HG03039 (cell line): ENCODE results near the gene CRHR2.
"Not testable (repeated sequence)": the region's sequence is repeated elsewhere in the genome, so short reads cannot be mapped to it uniquely, and the experiment has no call there.

Experiments
- ATAC-seq: cut with Tn5 transposase; IDR thresholded peaks from one replicate; pipeline ENCODE4 v1.9.1; 2021; ENCODE audit warnings: mild to moderate bottlenecking, moderate library complexity; ENCODE audit not compliant: unreplicated experiment

The CRHR2 gene

DNA sequence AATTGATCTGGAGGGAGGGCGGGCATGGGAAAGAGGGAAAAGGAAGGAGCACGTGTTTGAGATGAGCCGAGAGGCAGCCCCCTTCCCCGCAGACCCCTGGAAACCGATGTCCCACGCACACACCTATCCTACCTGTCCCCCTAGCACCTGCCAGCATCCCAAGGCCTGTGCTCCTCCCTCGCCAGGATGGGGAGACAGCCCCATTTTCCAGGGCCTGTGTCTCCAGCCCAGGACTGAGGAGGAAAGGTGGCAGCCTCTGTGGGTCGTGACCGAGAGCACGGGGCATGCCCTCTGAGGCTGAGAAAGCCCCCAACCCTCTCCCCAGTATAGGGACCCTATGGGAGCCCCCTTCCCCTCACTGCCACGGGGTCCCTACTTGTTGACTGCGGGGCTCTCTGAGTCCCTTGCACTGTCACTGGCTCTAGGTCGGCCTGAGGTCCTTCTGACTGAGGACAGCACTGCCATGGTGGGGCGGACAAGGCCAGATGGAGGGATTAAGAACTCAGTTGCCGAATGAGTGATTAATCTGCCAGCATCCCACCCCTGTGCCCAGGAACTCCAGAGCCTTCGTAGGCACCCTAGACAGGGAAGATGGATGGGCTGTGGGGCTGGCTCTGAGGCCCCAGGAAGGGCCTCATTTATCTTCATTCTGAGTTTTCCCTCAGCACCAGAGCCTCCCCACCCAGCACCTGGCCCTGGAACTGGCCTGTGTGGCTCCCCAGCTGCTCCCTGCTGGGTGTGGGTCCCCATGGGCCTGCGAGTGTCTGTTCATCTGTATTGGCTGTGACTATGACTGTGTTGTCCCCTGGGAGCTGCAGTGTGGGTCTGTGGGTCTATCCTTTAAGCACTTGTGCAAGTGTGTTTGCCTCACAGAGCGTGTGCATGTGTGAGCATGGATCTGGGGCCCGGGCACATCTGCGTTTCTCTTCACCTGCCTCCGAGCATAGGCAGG, 26.0 kb downstream of the CRHR2 start:
- ATAC-seq, result no peak

DNA sequence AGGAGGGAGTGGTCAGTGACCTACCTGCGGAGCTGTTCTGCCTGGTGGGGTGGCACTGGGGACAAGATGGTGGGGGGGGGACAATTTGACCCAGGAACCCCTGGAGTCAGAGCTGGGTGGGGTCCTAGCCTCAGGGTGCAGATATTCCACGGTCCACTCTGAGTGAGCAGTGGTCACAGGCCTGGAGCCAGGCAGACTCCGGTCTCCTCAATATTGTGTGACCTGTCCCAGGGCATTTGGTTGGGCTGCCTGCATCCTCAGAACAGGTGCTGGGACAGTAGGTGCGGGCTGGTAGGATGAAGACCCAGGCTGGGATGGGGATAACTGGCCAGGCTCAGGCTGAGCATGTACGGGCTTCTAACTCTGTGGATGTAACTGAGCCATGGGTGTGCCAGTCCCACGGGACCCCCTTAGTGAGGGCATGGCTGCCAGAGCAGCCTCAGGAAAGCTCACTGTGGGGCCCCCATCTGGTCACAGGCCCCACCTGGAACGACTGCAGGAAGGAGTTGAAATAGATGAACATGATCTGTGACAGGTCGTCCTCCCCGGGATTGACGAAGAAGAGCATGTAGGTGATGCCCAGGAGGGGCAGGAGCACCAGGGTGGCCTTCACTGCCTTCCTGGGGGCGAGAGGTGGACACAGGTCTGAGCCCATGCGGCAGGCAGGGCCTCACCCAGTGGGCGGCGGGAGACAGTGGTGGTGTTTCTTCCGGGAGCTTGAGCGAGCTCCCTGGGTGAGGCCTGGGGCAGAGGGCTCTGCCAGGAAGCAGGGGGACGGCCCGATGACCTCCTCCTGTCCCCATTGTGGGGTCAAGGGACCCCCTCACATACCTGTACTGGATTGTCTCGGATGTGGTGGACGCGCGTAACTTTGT, 26.9 kb downstream of the CRHR2 start:
- ATAC-seq, result no peak

DNA sequence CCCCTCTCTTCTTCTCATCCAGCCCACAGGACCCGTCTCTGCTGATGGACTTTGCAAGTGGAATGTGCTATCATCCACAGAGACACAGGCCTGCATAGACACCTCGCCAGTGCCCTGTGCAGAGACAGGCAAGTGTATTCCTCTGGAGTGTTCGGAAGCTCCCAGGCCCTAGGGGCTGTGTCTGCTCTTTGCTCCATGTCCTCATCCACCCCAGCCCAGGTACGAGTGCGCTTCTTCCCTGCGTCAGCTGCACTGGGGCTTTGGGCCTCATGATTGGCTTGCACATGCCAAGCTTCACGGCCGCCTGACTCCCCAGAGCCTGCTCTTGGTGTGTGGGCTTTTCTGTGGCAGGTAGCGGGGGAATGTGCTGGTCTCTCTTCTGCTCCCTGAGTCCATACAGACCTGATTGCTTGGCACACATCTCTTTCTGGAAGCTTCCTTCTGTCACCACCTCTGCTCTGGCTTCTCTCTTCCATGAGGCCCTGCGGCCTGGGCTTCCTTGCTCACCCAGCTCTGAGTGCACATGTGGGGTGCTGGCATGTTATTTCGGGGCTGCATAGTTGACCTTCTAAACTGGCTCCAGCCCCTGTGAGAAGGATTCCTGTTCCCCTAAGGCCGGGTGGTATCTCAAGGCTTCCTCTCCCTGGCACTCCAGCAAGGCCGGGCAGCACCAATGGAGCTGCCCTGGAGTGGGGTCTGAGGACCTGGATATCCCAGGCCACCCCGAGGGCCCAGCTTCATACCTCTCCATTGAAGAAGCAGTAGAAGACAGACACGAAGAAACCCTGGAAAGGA, 27.8 kb downstream of the CRHR2 start:
- ATAC-seq, result no peak

DNA sequence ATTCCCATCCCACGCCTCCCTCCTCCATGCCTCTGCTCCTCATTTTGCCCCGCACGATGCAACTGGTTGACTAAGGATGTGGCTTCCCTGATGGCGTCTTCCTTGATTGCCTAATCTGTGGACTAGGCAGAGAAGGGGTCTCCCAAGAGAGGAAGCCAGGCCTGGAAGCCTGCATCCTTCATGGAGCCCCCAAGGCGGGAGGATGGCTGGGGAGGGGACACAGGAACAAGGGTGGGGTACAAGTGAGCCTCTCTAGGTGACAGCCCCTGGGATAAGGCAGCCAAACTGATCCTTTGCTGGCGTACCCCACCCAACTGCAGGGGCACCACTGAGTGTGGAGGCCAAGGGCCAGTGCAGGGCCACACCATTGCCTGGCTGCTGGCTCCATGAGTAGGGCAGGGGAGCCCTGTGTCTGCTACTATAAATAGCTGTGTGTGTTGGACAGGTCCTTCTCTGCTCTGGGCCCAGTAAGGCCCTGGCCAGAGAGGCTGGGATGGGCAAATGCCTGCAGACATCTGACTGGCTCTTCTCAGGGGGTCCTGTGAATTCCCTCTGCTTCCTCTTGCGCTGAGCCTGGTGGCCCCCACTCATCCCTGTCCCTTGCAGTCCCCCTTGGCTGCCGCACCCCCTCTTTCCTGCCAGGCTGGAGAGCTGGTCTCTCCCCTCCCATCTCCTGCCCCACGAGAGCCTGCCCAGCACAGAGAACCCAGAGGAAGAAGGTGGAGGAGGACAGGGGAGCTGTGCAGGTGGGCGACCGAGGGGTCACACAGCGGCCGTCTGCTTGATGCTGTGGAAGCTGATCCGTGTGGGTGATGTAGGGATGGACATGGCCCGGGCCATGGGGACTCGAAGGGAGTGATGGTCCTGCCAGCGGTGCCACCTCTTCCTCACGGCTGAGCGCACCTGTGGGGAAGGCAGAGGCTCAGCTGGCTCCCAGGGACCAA, 29.3 kb downstream of the CRHR2 start:
- ATAC-seq, result no peak

DNA sequence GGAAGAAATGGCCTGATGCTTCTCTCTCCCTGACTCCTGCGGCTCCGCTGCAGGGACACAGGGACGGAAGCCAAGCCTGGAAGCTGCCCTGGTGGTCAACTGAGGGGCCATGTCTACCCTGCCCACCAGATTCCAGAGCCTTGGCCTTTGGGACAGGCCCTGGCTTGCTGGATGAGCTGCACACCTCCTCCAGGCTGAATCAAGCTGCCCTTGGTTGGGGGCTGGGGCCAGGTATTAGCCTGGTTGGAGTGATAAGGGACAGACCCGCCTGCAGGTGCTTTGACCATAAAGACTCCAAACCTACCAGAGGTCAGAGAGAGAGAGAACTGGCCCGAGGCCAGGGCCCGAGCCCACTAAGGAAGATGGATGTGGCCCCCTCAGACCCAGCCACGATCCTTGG, 30.1 kb downstream of the CRHR2 start:
- ATAC-seq, result no peak

DNA sequence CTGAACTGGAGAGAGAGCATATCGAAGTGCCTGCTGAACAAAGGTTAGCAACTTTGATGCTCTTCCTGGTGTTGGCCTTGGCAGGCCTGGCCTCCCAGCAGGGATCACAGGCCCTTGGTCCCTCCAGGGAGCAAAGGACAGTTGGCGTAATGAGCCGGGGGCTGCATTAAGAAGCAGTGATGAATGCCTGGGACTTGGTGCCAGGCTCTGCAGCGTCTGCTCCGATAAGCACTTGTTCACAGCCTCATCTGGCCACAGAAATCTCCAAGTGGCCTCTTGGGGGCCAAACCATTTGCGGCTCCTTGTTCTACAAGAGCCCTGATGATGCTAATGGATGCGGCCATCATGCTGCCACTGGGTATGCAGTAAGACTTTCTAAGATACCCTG, 31.8 kb downstream of the CRHR2 start:
- no peak for ATAC-seq

DNA sequence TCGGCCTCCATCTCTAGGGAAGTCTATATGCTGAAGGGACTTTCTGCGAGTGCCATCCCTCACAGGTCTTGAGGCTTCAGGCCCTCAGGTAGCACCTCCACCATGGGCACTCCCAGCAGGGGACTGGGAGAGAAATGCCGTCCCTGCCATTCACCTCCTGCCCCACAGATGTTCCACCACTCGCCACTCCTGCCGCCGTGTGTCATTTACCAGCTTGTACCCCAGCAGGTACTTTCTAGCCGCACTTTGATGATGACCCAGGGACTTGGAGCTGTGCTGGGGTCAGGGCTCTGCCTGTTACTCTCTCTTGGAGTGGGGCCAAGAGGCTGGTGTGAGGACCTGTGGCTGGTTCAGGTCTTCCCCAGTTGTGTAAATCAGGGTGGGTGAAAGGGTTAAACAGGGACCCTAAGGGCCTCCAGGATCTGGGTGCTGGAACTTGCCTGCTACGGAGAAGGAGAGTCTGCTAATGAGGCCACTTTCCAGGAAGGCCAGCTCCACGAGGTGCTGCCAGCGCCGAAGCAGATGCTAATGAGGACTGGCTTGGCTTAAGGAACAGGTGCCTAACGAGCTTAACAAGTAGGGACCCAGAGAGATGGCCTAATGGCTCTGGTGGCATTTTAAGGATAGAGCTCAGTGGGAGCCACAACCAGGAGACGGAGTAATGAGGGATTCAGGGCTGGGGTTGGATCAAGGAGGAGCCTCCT, 32.4 kb downstream of the CRHR2 start:
- no peak for ATAC-seq

DNA sequence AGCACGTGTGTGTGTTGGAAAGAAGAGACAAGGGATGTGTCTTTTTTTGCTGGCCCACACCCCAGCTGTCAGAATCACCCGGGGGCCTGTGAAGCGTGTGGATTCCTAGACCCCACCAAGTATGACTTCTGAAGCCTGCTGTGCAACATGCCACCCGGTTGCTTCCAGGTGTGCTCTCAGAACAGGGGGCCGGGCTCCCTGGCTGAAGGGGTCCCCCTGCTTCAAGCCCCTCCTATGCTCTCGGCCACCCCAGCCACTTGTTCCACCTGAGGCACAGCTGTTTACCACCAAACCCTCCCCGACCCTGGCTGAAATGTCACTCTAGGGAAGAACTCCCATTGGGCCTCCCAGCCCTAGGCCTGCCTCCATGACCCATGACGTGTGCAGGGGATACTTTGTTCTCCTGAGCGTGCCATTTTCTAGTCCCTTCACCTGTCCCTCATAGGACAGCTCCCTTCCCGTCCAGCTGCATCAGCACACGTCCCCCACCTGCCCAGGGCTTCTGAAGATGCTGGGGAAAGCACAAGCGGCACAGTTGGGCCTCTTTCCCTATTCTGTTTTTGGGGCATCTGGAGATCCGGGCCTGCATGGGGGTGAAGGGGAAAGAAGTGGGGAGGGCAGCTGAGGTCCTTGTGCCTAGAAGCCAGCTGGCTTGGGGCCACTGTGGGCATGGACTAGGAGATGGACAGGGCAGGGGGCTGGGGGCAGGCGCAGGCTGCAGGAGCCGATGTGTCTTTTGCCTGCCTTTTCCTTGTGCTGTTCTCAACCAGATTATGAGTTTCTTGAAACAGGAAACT, 33.3 kb downstream of the CRHR2 start:
- no peak for ATAC-seq

DNA sequence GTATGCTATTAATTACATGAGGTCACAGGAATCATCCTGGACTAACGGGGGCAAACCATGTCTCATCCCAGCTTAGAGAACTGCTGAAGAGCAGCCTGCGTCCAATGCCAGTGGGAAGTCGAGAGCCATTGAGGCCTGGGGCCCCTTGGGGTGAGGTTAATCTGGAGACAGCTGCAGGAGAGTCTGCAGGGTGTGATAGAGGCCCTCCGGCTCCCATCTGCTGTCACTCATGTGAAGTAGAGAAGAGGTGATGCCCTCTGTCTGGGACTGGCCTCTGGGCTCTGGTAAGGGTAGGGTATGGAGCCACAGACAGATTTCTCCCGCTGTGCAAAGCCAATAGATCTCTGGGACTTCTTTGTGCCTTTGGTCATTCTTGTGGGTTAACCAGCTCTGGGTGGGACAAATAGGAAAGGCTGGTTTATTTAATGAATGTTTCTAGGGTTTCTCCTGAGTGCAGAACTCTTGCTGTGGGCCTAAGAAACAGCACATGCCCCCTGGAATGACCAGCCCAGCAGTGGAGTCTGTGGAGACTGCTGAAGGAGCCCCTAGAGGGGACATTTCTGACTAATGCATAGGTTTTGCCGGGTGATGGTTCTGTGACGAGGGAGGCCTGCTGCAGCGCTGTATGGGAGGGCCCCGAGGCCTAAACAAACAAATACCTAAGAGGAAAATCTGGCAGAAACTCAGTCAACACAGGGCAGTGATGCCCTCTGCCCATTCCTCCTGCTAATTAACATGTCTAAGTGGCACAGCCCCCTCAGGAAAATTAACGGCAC, 34.5 kb downstream of the CRHR2 start:
- ATAC-seq, result no peak

DNA sequence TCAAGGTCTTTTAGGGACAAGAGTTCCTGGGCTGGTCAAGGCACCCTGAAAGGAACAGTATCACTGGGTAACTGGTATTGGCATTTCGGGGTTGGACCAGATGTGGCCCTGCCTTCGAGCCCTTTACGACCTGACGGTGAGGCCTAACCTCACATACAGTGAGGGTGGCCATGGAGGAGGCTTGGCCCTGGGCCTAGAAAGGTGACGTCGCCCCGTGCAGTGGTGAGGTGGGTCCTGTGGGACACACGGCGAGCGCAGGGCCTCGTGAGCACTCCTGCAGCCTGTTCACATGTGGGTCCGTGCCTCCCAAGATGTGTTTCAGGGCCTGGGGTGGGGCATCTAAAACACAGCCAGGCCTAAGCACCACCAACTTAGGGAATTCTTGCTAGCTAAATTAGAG, 36.1 kb downstream of the CRHR2 start:
- no peak for ATAC-seq

DNA sequence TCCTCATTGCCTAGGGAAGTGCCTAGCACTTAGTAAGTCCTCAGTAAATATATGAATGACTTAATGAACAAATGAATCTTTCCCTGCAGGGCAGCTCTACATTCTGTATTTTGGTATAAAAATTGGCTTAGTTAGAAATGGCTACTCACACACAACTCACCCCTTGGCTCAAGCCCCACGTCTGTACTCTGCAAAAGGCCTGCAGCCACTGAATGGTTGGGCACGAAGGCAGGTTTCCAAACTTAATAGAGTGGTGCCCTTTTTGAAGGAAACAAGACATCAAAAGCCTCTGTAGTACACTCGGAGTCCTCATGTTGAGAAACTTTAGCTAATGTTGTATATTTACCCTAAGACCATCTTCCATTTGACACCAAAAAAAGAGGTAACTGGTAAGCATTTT, 36.6 kb downstream of the CRHR2 start:
- no peak for ATAC-seq

DNA sequence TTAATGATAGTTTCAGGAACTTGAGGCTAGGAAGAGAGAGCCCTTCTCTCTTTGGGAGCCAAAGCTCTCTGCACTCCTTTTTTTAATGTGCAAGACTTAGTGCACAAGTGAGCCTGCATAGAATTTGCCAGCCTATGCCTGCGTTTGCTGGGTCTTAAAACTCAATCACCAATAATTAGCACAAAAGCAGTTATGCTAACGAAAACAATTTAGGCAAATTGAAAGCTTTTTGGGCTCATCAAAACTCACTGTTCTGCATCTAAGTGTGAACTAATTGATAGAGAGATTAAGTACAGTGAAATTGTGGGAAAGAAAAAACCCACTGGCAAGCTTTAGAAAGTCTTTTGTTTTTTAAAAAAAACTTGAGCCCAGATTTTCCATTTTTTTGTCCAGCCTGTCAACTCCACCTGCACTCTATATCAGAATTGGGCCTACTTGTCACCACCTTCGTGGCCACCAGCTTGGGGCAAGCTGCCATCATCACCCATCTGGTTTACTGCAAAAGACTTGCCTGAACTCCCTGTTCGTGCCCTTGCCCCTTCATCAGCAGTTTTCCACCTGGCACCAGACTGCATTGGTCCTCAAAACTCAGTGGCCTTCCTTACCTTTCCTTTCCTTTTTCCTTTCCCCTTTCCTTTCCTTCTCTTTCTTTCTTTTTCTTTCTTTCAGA, 37.8 kb downstream of the CRHR2 start:
- ATAC-seq, result no peak

DNA sequence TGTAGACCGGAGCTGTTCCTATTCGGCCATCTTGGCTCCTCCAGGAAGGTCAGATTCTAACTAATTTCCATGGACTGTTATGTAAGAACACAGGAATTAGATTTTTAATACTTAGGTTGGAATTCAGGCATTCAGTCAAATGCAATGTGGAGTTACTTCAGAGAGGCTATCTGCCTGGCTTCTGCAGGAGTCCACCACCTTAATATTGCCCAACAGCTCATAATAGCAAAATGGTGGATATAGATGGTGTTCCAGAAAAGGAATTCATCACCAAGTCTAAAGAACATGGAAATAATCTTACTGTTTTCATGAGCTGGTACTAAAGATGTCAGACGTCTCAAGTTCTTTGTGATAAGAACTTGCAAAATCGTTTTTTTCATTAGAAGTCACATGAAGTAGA, 39.5 kb downstream of the CRHR2 start:
- ATAC-seq, result no peak

DNA sequence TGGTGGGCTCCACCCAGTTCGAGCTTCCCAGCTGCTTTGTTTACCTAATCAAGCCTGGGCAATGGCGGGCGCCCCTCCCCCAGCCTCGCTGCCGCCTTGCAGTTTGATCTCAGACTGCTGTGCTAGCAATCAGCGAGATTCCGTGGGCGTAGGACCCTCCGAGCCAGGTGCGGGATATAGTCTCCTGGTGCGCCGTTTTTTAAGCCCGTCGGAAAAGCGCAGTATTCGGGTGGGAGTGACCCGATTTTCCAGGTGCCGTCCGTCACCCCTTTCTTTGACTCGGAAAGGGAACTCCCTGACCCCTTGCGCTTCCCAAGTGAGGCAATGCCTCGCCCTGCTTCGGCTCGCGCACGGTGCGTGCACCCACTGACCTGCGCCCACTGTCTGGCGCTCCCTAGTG, 39.9 kb downstream of the CRHR2 start:
- ATAC-seq, result not testable (repeated sequence)

DNA sequence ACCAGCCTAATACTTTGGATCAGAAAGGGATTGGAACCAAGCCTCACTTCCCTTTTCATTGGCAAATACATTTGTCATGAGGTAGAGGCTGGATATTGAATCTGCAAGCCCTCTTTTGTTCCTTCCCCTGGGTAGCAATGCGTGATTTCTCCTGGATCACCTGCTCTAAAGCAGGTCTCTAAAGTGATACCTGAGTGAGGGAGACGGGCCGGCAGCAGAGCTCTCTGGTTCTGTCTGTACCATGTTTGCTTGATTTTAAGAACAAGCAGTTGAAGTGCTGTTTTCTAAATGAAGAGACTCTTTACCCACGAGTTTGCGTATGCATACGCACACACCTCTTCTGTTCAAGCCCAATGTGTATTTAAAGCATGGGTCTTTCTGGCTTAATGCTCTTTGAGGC, 46.5 kb downstream of the CRHR2 start:
- no peak for ATAC-seq

DNA sequence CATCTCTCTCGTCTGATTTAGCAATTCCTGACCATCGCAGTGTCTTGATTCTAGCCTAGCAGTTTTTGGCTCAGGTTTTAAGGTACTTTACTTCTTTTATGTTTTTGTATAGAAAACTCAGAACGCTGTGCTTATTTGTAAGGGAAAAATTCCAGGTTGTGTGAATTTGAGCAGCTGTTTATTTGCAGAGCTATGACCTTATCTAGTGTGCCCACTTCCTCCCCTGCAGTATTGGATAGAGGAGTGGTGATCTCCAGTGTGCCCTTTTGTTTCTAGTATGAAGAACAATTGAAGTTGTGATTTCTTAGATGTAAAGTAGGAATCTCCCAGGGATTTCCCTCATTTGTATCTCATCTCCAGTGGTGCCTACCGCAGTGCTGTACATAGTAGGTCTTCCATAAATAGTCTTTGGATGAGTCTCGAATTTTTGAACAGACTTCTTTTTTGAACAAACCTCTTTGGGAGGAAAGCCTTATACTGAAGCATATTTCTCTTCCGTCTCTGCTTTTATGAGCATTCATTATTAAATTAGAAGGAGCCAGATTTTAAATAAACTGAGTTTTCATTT, 47.5 kb downstream of the CRHR2 start:
- ATAC-seq, result no peak

DNA sequence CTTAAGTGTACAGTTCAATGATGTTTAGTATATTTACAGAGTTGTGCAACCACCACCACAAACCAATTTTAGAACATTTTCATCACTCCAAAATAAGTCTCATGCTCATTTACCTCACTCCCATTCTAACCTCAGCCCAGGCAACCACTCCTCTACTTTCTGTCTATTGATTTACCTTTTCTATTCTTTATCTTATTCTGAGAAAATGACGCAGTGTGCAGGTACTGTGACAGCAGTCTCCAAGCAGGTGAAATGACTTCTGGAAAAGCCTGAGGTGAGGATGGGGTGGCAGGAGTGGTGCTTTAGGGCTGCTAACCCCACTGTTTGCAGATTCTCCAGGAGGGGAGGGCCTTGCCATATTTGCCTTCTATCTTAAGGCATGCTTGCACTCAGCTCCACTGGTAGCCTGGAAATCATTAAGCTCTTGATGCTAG, 48.0 kb downstream of the CRHR2 start:
- no peak for ATAC-seq
